ENCODE data around the gene EN1. TPM values are rescaled to one million over a fixed set of nuclear protein-coding genes. Genes with fewer than 3 reads are reported as not detected.
A peak's percentile ranks its signal among the peaks of the same experiment; 100 is the strongest.

EN1 gene
- polyA plus RNA-seq, 12 donors = 4.0 to 10.1 (median 5.0) TPM; not detected in 2

DNA sequence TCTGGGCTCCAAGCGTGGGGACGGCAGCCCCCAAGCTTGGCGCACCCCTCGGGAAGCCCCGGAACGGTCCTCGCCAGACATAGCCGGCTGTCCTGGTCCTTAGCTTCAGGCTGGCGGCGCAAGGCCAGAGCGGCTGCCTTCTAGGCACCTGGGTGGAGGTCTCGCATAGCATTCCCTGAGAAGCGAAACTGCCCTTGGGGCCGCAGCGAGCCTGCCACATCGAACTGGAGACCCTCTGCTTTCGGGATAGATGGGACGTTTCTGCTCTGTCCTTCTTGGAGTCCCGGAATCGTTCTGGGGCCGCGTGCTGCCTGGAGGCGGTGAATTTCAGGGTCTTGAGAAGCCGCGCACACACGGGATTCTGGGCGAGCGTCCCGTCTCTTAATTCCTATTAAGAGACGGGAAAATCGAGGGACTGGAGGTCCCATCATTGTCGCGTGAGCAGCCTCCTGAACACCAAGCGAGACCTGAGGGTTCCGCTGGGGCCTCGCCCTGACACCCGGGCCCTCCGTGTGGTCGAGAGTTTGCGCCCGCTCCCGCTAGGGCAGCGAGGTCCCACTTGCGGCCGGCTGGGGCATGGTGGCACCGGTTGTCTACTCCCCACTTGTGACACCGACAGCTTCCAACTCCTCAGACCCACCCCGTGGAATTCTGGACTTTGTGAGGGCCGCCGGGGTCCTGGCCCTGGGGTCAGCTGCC, 9.7 kb upstream of the EN1 start:
- no peak for DNase-seq

DNA sequence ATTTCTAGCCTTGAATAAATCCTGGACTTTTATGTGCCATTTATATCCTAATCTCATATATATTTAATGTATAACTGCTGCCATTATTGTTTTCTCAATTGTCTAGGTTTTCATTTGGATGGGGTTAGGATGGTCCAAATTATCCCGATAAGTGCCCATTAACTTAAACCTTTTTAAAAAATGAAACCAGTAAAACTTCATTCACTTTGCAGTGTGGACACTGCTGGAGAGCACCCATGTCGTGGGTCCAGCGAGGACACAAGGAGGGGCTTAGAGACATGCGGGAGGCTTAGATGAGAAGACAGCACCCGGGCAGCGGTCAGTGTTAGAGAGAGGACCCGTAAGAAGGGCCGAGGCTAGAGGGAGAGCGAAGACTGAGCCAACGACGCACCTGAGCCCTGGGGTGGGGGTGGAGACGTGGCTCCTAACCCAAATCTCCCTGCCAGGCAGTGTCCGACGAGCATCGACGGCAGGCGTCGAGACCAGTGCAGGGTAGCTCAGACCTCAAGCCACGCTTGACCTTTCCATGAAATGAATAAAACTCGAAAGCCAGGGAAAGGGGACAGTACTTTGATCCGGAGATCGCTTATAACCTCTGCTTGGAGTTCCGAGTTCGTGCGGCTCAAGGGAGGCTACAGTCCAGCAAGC, 9.0 kb upstream of the EN1 start:
- DNase-seq = no peak

DNA sequence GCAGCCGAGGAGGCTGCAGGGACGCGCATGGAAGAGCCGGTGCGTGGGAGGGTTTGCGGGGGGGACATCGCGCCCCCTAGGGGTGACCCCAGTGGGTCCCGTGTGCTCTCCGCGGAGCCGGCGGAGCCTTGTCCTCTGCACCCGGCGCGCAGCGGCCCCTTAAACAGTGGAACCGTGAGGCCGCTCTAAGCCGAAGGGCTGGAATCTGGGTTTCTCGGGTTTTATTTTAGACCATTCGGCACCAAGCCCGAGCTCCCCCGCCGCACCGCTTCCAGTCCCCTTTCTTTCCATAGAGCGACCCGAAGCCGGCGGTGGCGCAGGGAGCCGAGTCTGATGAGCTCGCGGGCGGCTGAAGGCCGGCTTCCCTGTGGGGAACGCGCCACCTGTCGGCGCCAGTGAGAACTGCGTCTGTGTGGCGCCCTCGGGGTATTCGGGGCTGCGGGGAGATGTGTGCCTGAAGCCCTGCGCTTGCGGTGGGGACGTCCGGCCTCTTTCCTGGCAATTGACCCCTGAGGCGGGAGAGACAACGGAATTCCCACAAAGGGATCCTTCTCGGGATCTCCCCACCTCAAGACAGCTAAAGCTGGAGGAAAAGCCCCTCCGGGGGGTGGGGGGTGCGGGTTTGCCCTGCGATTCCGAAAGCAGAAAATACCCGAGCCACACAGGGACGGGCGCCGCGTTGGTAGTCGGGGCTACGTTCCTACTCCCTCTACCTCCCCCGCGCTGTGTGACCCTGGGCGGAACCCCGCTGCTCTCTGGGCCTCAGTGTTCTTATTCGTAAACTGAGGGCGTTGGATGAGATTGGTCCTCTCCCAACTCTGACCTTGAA, 8.2 kb upstream of the EN1 start:
- DNase-seq = peak; percentile 90

DNA sequence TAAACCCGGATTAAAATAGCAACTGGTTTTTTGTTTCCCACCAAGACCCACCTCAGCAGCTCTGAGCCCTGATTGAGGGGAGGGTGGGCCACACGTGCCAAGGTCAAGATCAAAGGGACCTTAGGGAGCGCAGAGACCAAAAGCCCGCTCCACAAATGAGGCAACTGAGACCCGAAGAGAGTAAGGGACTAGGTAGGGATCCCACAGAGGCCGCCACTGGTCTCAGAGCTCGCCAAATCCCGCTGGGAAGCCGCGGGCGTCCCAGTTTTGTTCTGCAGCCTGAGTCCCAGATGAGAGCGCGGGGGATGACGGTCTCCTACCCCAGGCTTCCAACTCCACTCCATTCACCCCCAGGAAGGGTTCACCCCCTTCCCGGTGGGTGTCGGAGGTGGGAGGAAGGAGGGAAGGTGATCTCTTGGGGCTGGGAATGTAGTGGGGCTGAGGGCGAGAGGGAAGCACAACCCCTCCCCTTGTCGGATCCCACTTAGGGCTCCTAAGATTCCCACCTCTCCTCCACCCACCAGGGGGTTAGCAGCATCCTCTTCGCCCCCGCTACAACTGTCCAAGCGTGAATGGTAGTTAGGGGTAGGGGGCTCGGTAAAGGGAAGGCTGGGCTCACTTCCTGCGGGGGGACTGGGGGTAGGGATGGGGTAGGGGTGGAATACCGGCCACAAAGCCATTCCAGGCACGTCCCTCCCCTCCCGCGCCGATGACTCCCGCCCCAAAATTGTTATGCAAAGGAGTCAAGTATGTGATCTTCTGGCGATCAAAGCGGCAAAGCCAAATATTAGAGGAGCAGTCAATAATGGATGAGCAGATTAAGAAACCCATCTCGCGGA, 7.3 kb upstream of the EN1 start:
- DNase-seq = no peak

DNA sequence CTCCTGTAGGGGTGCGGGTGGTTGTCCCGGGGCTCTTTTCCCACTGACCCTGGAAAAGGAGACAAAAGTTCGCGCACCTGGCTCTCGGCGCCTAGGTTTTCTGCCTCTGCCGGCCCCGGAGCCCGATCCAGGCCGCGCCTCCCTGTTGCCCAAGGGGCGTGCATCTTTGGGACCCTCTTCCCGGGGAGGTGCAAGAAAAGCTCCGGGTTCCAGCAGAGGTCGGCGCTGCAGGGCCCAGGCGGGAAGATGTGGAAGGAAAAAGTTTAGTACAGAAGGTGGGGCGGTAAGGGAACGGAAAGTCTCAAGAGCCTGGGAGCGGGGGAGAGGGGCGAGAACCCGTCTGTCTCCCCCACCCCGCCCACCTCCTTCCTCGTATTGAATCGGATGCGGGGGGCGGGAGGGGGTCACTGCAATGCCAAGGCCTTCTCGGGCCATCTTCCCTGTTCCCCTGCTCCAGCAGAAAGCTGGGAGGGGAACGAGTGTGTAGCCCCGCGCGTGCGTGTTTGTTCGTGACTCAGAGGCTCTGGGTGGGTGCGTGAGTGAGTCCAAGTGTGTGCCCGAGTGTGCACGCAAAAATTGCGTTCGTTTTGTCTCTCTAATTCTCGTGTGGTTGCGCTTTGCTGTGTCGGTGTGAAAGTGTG, 6.3 kb upstream of the EN1 start:
- no peak for DNase-seq

DNA sequence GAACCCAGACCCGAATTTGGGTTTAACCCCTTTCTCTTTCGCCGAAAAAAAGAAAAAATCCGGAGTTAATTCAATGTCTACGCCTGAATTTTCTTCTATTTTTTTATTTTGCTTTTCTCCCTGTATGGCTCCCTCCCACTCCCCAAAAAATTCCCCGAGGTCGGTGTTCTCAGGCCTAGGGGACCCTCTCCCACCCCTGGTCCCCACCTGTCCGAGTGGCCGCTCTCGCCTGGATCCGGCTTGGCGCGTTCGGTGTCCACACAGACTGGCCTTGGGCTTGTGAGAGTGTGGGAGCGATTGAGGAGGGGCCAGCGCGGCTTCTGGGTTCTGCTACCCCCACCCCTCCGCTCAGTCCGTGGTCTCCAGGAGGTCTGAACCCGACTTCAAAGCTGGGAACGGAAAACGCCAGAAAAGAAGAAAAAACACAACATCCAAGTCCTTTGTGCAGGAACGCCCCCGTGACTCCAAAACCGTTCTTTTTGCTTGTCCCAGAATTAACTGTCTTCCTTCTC, 5.7 kb upstream of the EN1 start:
- no peak for DNase-seq

DNA sequence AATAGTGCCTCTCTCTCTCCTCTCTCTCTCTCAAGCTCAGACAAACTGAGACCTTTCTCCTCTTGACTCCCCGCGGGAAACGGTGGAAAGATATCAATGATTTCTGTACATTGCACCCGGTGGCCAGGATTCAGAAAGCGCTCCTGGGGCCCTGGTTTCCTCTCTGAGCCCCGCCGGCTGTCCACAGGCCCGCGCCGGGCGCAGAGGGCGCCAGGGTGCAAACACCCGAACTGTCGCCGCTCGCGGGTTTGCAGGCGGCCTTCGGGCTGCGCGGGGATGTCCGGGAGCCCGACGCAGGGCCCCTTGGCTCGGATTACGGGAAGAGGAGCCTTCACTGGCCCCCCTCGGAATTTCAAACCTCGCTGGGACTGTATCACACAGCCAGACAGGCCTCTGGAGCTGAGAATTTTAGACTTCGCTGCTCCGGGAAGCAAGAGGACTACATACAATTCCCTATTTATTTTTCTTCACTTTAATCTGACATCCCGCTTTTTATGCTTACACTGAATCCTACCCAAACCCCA, 5.2 kb upstream of the EN1 start:
- no peak for DNase-seq

DNA sequence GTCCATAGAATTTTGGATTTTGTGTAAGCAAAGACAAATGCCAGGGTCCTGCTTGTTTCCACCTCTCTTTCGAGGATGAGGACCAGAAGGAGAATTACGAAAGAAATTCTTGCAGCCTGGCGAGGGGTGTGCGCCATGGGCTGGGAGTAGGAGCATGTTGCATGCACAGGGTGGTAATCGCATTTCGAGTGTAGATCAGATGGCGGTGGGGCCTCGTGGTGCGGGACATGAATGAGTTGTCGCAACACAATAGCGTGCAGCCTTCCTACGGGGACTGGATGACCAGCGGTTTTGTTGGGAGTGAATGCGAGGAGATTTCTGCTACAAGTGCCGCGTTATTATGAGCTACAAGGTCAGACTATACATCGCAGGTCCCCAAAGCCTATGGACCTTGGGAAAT, 4.2 kb upstream of the EN1 start:
- no peak for DNase-seq

DNA sequence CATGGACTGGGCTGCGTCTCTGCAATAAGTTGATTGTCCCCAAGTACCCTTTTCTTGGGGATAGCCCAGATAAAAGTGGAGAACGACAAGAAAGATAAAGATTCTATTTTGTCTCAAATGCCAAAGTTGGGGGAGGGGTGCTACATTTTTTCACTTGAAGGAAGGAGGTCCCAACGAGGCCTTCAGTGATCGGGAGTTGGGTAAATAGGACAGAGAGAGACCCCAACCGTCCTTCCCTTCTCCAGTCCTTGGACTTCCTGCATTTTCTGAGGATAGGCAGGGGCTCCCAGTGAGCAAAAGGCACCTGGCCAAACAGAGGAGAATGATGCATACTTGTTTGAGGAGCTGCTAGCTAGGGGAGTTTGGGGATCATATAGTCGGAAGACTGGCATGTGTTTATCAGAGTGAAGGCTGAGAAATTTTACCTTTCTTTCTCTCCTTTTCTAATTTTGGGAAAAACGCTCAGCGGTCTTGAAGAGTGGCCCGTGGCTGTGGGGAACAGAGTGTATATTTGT, 3.5 kb upstream of the EN1 start:
- no peak for DNase-seq

DNA sequence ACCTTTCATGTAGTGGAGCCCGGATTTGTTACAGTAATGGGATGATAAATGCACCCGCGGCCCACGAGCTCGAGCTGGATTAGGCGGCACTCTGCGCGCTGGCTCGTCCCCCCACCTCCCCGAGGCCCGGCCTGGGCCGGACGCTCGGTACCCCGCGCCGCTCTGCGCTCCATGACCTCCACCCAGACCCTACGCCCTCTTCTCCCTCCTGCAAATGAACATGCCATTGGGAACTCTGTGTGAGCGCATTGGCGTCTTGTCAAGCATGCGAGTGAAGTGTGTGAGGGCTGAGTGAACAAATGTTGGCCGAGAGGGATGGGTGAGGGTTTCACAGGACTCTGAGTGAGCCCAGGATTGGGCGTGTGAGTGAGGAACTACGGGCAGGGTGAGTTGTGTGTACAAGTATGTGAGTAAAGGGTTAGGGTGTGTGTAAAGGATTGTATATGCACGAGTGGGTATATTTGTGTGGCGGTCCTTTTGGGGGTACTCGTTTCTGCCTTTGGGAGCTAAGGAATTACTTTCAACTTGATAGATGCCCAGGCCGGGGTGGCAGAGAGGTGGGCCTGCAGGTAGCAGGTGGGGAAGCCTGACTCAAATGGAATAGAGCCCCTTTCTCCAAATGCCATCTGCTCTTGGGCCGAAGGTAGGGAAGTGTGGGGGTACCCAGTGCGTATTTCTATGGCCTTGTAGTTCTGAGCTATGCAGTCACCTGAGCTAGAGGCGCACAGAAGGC, 2.9 kb upstream of the EN1 start:
- DNase-seq = no peak

DNA sequence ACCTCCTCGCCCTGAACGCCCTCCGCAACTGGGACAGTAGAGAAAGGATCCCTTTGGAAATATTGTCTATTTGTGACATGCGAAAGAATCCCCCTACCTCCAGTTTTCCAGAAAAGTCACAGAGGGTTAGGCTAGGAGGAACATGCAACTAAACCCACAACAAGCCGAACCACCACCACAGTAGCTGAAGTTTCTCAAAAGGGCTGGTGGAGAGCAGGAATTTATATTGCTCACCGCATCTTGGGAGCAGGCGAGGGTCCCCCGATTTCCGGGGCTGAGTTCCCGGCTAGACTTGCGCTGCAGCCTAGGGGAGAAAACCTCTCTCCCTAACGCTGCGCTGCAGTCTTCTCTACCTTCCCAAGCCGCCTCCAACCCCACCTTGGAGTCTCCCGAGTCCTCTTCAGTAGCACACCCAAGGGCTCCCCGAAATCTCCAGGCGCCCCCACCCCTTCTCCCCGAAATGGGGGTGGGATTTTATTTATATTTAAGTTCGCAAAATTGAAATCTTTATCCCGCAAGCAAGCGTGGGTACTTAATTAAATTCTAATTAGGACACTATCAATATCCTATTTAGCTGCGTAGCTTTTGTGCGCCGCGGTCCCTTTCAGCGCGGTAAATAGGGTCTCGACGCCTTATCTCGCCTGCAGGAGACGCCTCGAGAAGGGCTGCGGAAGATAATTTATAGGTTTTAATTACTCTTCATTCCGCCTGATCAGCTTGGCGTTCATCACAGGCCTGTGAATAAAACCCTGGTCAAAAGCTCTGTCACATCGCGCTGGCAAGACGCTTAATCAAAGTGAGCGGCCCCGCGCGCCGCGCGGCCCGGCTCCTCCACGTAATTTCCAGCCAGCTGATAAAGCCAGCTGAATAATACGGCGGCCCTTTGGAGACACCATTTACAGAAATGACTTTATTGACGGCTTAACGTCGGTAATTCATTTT, 2.0 kb upstream of the EN1 start:
- no peak for DNase-seq

DNA sequence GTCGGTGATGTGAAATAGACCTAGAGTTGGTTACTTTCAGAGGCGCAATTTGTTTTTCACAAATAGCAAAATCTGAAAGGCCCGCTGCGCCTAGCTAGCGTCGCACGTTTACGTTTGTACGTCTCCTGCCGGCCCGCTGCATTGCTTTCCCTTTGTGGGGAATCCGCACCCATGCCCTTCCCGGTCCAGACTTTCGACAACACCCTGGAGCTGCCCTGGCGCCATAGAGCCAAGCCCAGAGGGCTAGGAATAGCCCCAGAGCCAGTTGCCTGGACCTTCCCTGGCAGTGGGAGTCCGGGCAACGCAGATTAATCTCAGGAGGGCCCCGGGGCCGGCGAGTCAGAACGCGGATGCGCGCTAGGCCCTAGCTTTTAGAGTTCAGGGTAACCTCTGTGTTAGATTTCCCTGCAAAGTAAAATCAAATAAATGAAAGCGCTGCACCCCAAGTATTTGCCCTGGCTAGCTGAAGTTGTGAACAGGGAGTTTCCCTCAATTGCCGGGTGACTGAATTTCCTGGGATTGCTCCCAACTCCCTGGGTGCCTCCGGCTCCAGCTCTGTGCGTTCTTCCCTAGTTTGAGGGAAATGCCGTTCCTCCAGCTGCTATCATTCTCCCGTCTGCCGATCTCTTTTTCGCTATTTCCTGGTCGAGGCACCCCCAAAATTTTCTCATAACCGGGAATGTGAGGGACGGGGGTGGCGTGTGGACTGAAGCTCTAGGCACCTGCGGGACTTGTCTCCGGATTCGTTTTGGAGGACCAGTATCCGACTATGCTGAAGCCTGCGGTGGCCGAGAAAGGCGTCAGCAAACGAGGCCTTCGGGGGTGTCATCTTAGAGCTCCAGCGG, 1.2 kb upstream of the EN1 start:
- no peak for DNase-seq

DNA sequence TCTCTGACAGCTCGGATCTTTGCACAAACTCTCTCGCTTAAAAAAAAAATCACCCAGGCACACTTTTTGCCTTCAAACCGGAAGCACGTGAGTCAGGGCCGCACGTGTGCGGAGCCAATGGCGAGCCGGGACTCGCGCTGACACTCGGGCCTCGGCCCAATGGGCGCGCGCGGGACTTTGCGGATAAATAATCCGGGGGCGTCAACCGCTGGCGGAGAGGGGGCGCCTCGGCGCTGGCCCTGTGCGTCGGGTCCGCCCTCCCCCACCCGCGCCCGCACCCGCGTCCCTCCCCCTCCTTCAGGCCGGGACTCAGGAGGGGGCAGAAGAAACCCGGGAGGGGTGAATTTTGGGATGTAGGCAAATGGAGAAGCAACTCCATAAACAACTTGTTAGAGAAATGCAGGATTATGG, 319 bp upstream of the EN1 start:
- DNase-seq = peak; percentile 89

DNA sequence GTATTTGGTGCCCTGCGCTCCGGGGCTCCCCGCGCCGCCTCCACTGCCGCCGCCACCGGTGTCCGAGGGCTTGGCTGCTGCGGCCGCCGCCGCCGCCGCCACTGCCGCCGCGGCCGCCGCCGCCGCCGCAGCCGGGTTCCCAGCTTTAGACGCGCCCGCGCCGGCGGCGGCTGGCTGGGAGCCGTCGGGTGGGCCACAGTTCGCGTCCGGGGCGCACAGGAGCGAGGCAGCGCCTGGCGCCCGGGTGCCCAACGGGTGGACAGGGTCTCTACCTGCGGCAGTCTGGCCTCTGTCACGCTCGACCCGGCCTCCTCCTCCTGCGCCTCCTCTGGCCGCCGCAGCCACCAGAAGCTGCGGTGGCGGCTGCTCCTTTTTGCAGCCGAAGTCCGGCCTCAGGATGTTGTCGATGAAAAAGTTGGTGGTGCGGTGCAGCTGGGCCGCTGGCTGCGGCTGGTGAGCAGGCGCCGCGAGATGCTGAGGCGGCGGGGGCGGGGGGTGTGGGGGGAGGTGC, 951 bp downstream of the EN1 start:
- DNase-seq = no peak

DNA sequence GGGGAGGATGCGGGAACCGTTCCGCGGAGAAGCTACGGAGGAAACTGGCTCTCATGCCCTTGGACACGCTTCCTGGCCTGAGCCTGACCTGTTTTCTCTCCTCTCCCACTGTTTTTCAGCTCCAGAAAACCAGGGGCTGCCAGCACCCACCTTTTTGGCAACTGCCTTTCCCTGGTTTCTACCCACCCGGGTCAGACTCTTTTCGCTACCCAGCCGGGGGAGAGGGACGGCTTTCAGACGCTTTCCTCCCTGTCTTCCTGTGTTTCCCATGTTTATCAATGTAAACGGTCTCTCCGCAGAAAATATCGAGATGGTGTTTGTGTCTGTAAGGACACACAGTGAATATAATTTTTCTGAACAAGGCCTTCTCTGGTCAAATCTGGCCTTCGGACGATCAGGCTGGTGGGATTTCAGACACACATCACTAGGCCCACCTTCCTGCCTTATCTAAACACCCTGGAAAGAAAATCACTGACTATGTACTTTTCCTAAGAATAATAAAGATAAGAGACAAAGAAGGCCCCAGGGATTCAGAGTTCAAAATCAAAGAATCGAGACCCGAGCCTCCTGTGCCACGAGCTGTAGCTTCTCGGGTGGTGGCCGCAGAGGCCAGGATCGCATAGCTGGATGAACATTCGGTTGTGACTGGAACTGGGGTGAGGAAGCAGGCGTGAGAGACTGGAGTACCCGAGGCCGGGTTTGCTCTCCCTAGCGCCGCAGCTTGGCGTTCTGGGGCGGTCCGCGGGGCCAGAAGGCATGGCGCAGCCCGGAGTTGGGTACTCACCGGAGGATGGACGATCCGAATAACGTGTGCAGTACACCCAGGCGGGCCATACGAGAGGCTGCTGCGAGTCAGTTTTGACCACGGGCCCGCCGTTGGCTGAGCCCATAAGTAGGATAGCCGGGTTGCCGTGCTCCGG, 1.7 kb downstream of the EN1 start:
- no peak for DNase-seq

DNA sequence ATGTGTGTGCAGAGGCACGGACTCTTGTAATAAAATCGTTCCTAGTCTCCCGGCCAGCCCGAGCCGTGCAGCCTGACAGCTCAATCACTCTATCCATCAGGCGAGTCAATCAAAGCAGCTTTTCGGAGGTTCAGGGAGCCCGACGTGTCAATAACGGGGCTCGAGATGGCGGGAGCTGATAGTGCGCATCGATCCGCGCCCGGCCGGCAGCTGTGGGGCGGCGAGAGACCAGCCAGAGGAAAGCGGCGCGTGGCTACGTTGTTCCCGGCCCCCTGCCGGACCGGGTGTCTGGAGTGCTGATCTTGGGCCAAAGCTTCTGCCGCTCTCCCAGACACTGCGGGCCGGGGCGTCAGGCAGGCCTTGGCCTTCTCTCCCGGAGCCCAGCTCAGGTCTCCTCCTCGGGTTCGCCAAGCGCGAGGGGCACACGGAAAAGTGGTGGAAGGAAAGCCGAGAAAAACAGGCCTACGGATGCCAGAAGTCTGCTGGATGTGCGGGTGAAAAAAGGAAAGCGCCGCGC, 2.4 kb downstream of the EN1 start:
- no peak for DNase-seq
